Stimulated activated CD4-positive, alpha-beta T cell treated with anti-CD3 and anti-CD28 coated beads, Interleukin-1b, Interleukin-23, amount 100 ng/mL, for 24 hours (primary cell): Measurements from ENCODE around the gene PDXP.
A peak's percentile ranks its signal among the peaks of the same experiment; 100 is the strongest.
"Not testable (repeated sequence)": the region's sequence is repeated elsewhere in the genome, so short reads cannot be mapped to it uniquely, and the experiment has no call there.

ENCODE experiments used
- DNase-seq, 4 experiments: peaks; one replicate each; pipeline ENCODE4 v3.0.0-alpha.2; 2020; ENCODE audit warnings: low read depth in 4 of 4, low spot score in 1 of 4

The PDXP gene

DNA sequence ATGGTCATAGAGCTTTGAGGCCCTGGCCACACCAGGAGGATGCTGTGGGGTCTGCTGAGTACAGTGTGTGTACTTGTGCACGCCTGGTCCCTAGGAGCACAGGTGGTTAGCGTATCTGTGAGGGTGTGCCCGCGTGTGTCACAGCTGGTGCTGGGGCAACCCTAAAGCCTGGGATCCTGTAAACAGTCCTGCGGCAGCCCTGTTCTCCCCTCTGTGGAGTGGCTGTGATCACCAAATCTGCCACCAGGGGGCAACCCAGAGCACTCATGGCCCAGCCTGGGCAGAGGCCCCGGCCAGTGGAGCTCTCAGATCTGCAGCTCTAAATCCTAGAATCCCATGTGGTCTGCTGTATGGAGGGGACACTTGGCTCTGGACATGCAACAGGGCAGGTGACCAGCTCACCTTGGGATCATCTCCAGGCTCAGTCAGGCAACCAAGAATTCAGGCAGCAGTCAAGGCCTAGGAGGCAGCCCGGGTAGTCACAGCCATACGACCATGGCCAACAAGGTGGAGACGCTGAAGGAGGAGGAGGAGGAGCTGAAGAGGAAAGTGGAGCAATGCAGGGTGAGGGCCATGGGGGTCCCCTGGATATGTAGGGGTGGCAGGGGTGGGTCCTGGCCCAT, 15.2 kb upstream of the PDXP start:
- DNase-seq, result peak; percentile 80 to 93 (median 82)

DNA sequence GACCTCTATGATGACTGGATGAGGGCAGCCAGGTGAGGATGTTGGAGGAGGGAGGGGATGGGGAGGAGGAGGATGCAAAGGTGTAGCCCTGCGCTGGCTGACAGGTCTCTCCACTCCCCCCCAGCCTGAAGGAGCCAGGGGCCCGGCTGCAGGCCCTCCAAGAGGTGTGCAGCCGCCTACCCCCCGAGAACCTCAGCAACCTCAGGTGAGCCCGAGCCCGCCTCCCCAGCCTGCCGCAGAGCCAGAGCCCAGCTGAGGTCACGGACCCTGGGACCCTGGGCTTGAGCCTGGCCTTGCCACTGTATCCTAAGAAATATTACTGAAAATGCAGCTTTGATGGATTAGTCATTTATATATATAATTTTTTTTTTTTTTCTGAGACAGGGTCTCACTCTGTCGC, 11.2 kb upstream of the PDXP start:
- DNase-seq, result no peak

DNA sequence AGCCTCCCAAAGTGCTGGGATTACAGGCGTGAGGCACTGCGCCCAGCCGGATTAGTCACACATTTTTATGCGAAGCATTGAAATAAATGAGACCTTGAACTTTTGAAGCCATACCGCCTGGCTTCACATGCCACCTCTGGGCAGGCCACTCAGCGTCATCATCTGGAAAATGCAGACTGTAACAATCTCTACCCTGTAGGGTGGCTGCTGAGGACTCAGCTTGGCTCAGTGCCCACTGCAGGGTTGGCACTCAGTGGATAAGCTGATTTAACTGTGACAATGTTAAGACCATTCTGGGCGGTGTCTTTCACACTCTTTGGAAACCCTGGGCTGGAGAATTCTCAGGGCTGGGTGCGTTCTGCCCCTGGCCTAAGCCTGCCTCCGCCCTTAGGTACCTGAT, 10.6 kb upstream of the PDXP start:
- no peak for DNase-seq

GRCh38 chr22:37650463-37651136, 7.9 kb upstream of the PDXP start:
- no peak for DNase-seq

GRCh38 chr22:37654563-37655251, 3.8 kb upstream of the PDXP start:
- DNase-seq, result no peak

DNA sequence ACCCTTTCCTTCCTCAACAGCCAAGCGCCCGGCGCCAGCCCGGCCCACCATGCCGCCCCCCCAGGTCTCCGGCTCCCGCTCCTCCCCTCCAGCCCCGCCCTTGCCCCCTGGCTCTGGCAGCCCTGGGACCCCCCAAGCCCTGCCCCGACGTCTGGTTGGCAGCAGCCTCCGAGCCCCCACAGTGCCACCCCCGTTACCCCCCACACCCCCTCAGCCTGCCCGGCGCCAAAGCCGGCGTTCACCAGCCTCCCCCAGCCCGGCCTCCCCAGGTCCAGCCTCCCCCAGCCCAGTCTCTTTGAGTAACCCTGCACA, 3.3 kb upstream of the PDXP start:
- no peak for DNase-seq

DNA sequence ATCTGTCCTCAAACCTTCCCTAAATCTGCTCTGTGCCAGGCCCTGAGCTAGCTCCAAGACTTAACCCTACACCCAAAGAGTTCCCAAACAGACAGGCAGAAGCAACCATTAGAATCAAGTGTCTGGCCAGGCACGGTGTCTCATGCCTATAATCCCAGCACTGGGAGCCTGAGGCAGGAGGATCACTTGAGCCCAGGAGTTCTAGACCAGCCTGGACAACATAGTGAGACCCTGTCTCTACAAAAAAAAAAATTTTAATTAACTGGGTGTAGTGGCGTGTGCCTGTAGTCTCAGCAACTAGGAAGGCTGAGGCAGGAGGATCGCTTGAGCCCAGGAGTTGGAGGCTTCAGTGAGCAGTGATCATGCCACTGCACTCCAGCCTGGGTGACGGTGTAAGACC, 1.9 kb upstream of the PDXP start:
- not testable (repeated sequence) for DNase-seq

DNA sequence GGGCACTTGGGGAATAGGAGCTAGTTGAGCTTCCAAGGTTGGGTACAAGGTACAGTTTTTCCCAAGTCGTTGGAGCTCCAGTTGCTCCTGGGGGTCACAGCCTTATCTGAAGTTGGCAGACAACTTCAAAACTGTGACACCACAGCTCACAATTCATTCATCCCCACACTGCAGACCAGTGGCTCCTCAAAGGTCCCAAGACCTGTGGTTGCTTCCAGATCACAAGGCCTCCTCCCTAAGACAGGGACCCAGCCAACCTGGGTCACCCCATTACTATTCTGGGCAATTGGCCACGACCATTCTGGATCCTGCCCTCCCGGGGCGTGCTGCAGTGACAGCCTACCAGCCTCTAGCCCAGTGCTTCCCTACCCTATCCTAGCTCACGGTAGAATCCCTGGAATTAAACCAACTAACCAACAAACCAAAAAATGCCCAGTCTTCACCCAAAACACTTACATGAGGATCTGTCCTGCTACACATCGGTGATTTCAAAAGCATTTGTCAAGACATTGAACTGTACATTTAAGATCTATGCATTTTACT, 862 bp upstream of the PDXP start:
- no peak for DNase-seq

DNA sequence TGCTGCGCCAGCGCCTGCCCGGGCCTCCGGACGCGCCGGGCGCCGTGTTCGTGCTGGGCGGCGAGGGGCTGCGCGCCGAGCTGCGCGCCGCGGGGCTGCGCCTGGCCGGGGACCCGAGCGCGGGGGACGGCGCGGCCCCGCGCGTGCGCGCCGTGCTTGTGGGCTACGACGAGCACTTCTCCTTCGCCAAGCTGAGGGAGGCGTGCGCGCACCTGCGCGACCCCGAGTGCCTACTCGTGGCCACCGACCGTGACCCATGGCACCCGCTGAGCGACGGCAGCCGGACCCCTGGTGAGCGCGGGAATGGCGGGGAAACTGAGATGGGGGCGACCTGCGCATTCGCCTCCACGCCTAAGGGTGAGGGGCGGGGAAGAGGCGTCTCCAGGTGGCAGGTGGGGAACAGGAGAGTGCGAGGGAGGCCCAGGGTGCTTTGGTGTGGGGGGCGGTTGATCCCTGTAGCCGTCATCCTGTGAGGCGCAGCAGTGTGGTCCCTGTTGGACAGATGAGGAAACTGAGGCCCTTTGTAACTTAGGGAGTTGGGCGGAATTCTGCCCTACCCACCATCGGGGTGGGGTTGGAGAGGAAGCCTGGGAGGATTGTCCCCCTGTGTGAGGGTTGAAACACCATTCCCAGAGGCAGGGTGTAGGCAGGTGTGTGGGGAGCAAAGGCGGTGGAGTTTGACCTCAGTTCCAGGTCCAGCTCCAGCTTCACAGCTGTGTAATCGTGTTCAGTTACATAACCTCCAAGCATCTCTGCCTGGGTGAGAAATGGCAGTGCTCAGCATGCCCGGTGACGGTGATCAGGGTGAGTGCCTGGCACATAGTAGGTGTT, 758 bp downstream of the PDXP start:
- DNase-seq, result no peak

- DNase-seq, result no peak
Measured at GRCh38 chr22:37659897-37660708, 1.6 kb downstream of the PDXP start.

DNA sequence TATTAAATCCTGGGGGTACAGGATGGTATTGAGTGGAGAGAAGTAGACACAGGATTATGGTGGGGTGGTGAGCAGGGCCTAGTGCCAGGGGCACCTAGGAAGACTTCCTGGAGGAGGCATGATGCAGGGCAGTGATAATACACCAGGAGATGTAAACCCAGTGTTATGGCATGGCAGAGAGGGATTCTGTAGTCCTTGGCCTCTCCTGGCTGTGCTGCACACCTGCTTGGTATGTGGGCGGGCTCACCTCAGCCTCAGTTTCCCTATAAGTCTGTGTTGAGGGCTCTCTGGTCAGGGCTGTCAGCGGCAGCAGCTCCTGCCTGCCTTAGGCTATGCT, 2.2 kb downstream of the PDXP start:
- no peak for DNase-seq

GRCh38 chr22:37661160-37661924, 2.8 kb downstream of the PDXP start:
- DNase-seq, result no peak

GRCh38 chr22:37662039-37662438, 3.5 kb downstream of the PDXP start:
- DNase-seq, result no peak

- DNase-seq, result no peak
Measured at GRCh38 chr22:37663521-37664140, 5.1 kb downstream of the PDXP start.

GRCh38 chr22:37664249-37665101, 6.0 kb downstream of the PDXP start:
- no peak for DNase-seq

GRCh38 chr22:37665487-37665886, 7.0 kb downstream of the PDXP start:
- no peak for DNase-seq

DNA sequence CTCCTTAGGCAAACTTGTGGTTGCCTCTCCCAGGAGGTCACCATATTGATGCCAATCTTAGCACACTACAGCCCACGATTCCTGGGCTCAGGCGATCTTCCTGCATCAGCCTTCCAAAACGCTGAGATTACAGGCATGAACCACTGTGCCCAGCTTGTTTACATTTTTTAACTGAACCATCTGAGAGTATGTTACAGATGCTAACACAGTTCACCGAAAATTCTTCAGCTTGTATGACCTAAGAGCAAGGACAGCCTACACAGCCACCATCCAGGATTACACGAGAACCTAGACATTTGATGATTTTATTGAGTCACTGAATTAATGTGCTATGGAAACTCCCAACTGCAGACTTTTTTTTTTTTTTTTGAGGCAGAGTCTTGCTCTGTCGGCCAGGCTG, 11.1 kb downstream of the PDXP start:
- no peak for DNase-seq

- DNase-seq, result no peak
Measured at GRCh38 chr22:37672206-37672919, 13.8 kb downstream of the PDXP start.
